ENCODE results near the gene GTF2IRD1.

DNA sequence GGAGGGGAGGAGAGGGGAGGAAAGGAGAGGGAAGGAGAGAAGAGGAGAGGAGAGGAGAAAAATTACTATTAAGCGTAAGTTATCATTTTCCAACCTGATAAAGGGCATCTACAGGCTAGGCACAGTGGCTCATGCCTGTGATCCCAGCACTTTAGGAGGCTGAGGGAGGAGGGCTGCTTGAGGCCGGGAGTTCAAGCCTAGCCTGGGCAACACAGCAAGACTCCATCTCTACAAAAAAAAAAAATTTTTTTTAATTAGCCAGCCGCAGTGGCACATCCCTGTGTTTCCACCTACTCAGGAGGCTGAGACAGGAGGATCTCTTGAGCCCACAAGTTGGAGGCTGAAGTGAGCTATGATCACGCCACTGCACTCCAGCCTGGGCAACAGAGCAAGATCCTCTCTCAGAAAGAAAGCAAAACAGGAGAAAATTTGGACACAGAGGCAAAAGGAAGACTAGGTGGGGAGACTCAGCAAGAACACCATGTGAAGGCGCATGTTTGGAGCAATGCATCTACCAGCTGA, 168.6 kb downstream of the GTF2IRD1 start:
- TF ChIP-seq CTCF (IDR thresholded peaks at IDR 0.05) (no peak), POLR2A (IDR thresholded peaks at IDR 0.05) (no peak)

All from testis (tissue), 2 donors.